Breast epithelium (tissue), 3 donors: ENCODE data around the gene SIVA1.

Experiments
- CTCF ChIP-seq, 3 donors: fragments of 450-650 bp; IDR thresholded peaks; one replicate each; pipeline ENCODE4 v1.5.1; 2016 to 2017; ENCODE audit warnings: antibody characterized with exemption in 3 of 3, mild to moderate bottlenecking in 3 of 3, moderate library complexity in 3 of 3
- POLR2A ChIP-seq: fragments of 450-650 bp; IDR thresholded peaks from one replicate; pipeline ENCODE4 v1.6.1; 2016; ENCODE audit warnings: antibody characterized with exemption, mild to moderate bottlenecking, moderate library complexity
- POLR2AphosphoS5 ChIP-seq, 3 donors: sonication (generic); formaldehyde crosslinking; IDR thresholded peaks; one replicate each; pipeline ENCODE4 v1.6.1; 2017; ENCODE audit warnings: antibody characterized with exemption in 3 of 3

- TF ChIP-seq POLR2A (no peak), CTCF (IDR thresholded peaks at IDR 0.05) (no peak), POLR2AphosphoS5 (IDR thresholded peaks at IDR 0.05) (no peak)
Measured at GRCh38 chr14:104728631-104729030, 24.3 kb upstream of the SIVA1 start.
